Muscle of back (tissue), 11 donors: ENCODE measurements around the gene FCN3. TPM values are rescaled to one million over a fixed set of nuclear protein-coding genes. Genes with fewer than 3 reads are reported as not detected.
"Not testable (repeated sequence)": the region's sequence is repeated elsewhere in the genome, so short reads cannot be mapped to it uniquely, and the experiment has no call there.

Experiments used
- DNase-seq, 3 donors: peaks; one replicate each; pipeline versions ENCODE4 v3.0.0 to v3.0.0-alpha.2; 2013
- polyA plus RNA-seq, 10 donors: library from polyadenylated mRNA; unstranded; fragments of 120-200 nt; gene quantifications; one replicate each; pipeline ENCODE4 v1.2.1, GENCODE V29; 2013; ENCODE audit not compliant: insufficient read length in 10 of 10

Gene FCN3
- polyA plus RNA-seq, 10 donors, result 0.25 to 0.99 (median 0.45) TPM; not detected in 1

DNA sequence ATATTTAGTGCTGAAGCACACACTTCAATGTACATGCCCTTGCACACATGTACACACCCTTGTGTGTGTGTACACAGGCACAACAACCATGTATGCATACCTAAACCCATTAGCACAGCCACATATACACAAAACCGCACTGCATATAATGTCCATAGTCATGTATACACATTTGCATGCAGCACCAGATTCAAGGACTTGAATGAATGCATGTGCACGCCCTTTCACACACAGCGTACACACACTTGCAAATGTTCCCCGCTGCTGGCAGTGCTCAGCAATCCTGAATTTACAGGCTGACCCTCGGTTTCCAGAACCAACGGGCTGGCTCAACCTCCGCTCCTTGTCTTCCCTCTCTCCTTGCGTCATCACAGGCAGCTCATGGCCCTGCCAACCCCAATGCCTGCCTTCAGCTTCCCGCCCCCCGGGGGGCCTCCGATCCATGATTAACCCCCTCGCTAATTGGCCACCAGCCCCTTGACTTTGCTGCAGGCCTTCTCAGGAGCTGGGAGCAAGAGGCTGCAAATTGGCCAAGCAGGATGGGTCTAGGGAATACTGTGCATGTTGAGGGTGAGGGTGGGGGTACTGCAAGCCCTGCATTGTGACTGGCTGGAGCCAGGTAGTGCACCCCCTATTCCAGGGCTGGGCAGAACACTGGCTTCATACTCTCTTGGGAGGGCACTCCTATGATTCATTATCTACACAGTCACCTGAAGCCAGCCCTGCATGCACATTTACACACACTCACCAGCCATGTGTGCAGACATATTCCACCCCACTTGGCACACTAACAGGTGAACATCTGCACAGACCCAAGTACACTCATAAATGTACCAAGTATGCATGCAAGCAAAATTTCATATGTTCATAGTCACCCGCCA, 25.7 kb upstream of the FCN3 start:
- DNase-seq, result peak in 1 of 3 donors; percentile 41

DNA sequence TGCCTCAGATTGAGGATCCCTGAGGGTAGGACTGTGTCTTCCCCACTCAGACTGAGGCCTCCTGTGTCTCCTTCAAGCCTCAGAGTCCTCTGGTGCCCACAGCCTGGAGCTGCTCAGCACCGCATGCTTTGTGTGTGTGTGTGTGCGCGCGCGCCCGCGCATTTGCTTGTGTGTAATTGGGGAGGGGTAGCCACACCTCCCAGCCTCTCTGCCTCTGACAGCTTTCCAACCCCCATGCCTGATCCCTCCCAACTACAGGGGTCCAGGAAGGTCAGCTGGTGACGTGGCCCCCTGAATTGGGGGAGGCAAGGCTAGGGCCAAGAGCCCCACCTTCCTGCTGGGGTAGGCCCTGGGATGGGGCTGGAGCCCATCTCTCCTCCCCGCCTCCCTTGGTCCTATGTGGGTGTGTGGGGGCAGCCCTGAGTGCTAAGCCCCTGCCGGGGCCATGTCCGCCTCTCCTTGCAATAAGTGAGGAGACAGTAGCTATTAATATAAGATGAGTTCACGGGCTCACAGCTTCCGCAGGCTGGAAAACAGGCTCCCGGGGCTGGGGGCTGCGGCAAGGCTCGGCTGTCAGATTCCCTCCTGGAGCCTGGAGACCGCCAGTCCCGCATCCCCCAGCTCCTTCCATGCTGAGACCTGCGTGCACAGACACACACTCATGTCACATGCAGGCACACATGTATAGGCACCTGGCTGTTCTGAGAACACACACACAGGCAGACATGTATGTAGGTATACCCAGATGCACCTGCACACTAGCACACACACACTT, 24.8 kb upstream of the FCN3 start:
- peak in 1 of 3 donors; percentile 74 for DNase-seq

DNA sequence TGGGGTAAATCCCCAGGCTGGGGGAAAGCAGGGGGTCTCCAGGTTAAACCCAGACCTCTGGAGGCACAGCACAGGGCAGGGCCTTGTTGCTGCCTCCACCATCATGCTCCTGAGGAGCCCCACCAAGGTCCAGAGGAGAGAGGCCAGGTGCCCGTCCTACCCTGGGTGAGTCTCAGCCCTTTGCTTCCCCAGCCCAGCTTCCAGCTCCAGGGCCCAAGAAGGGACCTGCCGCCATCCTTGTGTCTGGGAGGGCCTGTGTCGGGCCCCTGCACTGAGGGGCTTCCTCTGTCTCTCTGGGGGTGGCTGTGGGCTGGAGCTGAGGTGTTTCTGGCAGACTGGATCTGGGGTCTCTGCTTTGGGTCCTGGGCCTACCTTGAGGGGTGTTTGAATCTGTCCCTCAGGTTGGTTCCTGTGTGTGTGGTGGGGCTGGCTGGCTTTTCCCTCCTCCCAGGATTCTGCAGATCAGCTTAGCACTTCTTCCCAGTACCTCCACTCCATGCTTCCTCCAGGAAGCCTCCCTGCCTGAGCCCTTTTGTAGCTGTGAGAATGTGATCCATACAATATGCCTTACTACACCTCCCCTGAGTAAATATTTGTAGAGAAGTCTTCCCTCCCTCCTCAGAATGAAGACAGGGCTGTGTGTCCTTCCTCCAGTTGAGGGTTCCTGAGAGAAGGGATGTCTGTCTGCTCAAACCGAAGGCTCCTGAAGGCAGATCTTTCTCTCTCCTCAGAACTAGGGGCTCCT, 24.0 kb upstream of the FCN3 start:
- no peak for DNase-seq

DNA sequence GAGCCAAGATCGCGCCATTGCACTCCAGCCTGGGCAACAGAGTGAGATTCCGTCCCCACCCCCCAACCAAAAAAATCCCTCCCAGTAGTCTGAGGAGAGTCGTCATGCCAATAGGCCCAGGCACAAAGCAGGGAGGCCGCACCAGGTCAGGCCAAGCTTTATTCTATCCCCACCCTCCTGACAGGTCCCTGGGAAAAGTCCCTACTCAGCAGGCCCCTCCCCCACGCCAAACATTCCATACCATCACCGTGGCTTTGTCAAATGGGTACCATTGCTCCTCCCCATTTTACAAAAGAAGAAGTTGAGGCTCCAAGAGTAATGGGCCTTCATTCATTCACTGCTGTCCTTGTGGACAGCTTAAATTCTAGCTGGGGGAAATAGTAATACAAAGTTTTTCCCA, 23.1 kb upstream of the FCN3 start:
- no peak for DNase-seq

GRCh38 chr1:27397110-27397509, 22.5 kb upstream of the FCN3 start:
- DNase-seq, result no peak

GRCh38 chr1:27395441-27396195, 21.0 kb upstream of the FCN3 start:
- DNase-seq, result peak; percentile 59 to 85 (median 80)

GRCh38 chr1:27394925-27395324, 20.3 kb upstream of the FCN3 start:
- no peak for DNase-seq

- no peak for DNase-seq
These were observed 19.6 kb upstream of the FCN3 start for GRCh38 chr1:27394282-27394658.

DNA sequence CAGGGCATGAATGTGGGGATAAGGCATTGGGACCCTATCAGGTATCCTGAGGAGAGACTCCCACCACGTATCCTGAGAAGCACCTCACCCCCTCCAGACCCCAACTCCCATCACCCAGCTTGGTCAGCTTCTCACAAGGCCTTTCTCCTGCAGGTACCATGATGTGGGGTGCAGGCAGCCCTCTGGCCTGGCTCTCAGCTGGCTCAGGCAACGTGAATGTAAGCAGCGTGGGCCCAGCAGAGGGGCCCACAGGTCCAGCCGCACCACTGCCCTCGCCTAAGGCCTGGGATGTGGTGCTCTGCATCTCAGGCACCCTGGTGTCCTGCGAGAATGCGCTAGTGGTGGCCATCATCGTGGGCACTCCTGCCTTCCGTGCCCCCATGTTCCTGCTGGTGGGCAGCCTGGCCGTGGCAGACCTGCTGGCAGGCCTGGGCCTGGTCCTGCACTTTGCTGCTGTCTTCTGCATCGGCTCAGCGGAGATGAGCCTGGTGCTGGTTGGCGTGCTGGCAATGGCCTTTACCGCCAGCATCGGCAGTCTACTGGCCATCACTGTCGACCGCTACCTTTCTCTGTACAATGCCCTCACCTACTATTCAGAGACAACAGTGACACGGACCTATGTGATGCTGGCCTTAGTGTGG, 19.1 kb upstream of the FCN3 start:
- DNase-seq, result no peak

- no peak for DNase-seq
These were observed 18.4 kb upstream of the FCN3 start for GRCh38 chr1:27392778-27393635.

DNA sequence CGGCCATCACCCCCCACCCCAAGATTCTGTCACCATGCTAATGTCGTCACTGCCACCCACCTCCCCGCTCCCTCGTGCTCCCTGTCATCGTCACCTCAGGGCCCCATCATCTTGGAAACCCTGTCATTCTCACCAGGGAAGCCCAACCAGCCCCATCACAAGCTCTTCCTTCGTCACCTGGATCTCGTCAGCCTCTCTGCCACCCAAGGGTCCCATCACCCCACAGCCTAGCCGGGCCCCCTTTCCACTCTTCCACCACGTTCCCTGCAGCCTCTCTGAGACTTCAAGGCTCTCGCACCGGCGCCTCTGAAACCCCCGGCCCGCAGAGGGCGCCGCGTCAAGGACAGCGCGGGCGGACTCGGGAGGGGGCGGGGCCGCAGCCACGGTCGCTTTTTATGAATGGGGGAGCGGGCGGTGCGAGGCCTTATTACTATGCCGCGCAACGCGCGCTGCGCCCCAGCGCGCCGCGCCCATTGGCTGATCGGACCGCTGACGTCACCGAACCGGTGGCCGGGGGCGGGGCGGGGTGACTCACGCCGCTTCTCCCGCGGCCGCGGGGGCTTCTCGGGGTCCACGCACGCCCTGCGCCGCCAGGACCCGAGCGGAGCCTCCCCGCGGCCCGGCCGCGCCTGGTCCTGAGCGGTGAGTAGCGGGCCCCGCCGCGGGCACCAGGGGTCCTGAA, 17.6 kb upstream of the FCN3 start, which contains the start of gene GPR3:
Gene GPR3 (plus strand): TSS at position 527 of the 682 bp plus-strand sequence. CDS start 1,177 bp downstream, outside the sequence.
- DNase-seq, result peak; percentile 87 to 94 (median 90)

- DNase-seq, result peak in 1 of 3 donors; percentile 61
These were observed 17.0 kb upstream of the FCN3 start for GRCh38 chr1:27391511-27392095.

GRCh38 chr1:27388337-27389005, 13.8 kb upstream of the FCN3 start:
- DNase-seq, result no peak

GRCh38 chr1:27384797-27385196, 10.2 kb upstream of the FCN3 start:
- DNase-seq, result not testable (repeated sequence)

DNA sequence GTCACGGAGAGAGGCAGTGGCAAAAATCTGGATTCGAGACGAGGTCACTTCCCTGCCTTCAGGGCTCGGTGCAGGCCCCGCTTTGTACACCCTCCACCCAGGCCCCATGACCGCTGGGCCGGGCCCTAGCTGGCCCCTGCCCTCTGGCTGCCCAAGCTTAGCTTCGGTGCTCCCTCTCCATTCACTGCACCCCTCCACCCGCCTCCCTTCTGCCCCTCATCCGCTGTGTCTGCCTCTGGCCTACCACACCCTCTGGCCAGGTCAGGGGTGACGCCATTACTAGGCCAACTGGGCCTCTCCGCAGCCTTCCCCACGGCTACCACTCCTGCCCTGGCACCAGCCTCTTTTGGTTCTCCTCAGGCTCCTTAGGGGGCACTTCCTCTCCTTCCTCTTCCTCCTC, 9.0 kb upstream of the FCN3 start:
- DNase-seq, result no peak

- DNase-seq, result no peak
These were observed 8.5 kb upstream of the FCN3 start, which contains the start of gene CD164L2 for GRCh38 chr1:27383039-27383605. TSS of gene CD164L2 (minus strand) at chr1:27383333. CDS start at chr1:27383239, 94 bp downstream.

DNA sequence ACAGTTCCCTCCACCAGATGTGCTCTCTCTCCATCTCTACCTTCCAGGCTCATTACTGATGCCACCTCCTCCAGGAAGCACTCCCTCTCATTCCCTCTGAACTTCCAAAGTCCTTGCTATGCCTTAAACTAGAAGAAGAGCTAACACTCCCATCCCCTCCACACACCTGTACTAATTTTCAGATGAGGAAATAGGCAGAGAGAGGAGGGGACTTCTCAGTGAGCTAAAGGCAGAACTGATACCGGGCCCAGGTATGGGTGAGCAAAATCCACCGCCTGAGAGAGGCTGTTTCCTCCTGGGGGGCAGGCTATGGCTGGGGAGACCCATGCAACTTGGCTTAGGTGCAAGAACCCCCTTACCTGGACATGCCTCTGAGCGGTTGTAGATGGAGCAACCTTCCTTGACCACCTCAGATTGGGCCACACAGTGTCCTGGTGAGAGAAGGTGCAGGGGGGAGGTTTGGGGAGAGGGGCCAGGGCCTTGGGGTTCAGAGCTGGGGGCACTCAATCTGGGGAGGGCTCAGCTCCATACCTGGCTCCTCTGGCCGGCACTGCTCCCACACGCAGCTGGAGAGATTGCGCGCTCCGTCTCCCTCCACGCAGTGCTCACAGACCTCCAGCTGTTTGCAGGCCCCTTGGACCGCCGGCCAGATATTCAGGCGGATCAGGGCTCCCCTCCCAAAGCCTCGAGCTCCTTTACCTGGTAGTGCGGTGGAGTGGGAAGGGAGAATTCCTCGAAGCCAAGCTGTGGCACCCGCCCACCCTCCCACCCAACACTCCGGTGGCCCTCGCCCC, 7.5 kb upstream of the FCN3 start:
- no peak for DNase-seq
